Measurements from ENCODE around the gene FBXO44.

FBXO44 gene

DNA sequence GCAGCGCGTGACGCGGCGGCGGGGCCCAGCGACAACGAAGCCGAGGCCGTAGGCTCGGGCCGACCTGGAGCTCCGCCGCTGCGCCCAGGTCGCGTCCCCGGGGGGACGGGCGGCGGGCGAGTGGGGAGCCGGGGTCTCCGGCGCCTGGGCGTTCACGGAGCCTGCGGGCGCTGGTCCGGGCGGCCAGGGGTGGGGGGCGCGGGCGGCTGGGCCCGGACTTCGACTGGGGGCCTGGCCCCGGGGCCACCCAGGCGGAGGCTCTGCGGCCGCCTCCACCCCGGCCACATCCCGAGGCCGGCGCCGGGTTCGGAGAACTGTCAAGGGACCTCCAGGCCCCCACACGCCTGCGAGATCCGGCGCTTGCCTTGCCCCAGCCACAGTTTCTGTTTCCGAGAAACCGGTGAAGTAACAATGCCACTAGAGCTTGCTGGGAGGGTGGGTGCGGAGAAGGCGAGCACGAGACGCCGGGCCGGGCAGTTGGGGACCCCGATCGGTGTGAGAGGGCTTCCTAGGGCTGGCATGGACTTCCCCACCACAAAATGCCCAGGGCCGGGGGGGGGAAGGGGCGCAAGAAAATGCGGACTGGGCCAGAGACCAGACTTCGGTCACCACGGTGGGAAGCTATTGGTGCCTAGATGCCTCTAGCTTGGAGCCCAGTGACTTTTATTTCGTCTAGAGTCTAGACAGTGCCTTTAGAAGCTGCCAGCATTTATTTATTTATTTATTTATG lies 9.8 kb downstream of the FBXO44 start:
- no peak for DNase-seq

DNA sequence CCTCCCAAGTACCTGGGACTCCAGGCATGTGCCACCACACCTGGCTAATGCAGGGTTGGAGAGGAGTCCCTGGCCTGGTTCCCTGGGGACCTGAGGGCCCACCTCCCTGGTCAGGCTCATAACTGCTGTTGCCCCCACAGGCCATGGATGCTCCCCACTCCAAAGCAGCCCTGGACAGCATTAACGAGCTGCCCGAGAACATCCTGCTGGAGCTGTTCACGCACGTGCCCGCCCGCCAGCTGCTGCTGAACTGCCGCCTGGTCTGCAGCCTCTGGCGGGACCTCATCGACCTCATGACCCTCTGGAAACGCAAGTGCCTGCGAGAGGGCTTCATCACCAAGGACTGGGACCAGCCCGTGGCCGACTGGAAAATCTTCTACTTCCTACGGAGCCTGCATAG lies 13.8 kb downstream of the FBXO44 start:
- DNase-seq = no peak

DNA sequence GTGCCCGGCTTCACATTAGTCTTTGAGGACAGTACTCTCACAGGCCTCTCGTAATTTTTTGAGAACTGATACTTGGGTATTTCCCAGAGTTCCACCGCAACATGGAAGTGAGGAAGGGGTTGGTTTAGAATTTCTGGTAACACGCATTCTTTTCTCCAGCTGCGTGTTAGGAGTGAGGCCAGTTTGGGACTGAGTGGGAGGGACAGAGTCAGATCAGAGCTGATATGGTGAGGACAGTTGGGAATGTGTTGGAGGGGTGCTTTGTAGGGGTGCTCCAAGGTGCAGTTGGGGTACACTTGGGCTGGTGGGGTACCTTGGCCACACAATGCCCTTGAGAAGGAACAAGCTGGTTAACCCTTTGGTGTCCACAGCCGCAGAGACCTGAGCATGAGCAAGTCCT lies 16.1 kb downstream of the FBXO44 start:
- no peak for DNase-seq

DNA sequence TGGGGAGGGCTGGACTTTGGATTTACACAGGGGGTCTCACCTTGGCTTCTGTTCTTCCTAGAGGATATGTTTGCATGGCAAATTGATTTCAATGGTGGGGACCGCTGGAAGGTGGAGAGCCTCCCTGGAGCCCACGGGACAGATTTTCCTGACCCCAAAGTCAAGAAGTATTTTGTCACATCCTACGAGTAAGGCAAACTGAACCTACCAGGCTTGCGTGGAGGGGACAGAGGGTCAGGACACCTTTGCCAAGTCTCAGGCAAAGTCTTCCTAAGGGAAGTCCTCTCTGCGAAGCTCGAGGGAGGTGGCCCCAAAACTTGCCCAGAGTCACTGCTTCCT lies 16.5 kb downstream of the FBXO44 start:
- no peak for DNase-seq

DNA sequence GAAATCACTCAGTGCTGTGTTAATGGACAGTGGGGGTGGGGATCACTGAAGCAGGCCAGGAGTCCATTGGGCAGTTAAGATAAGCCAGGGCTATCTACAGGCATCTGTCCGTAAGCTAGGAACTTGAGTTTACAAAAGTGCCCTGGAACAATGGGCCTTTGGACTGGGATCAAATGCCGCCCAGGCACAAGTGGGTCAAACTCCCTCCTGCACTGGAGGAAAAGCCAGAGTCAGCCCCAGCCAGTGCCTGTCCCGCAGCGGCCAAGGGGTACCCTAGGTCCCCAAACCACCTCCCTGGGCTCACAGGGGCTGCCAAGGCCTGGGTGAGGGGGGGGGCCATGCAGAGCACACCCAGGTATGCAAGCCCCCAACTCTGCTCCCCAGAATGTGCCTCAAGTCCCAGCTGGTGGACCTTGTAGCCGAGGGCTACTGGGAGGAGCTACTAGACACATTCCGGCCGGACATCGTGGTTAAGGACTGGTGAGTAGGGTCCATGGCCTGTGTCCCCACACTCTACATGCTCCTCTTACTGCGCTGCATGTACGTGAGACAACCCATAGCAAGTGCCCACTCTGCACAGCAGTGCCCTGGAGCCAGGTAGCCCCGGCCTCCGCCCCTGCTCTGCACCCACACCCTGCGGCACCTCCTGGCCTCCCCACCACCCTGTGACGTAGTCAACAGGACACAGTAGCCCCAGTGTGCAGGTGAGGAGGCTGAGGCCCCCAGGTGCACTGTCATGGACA lies 17.0 kb downstream of the FBXO44 start:
- no peak for DNase-seq

DNA sequence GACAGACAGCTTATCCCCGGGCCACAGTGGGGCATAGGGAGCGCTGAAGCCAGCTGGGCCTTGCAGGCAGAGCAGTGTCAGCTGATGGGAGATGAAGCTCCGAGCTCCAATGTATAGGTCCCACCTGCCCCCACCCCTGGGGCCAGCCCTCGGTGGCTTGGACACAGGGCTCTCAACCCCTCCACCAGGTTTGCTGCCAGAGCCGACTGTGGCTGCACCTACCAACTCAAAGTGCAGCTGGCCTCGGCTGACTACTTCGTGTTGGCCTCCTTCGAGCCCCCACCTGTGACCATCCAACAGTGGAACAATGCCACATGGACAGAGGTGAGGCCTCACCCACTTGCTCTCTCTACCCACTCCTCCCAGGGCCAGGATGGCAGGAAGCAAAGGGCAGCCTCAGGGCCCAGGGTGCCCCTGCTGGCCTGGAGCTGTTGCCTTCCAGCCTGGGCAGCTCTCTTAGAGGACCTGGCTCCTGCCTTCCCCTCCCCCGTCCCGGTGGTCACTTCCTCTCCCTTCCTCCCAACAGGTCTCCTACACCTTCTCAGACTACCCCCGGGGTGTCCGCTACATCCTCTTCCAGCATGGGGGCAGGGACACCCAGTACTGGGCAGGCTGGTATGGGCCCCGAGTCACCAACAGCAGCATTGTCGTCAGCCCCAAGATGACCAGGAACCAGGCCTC lies 18.6 kb downstream of the FBXO44 start:
- DNase-seq = no peak

DNA sequence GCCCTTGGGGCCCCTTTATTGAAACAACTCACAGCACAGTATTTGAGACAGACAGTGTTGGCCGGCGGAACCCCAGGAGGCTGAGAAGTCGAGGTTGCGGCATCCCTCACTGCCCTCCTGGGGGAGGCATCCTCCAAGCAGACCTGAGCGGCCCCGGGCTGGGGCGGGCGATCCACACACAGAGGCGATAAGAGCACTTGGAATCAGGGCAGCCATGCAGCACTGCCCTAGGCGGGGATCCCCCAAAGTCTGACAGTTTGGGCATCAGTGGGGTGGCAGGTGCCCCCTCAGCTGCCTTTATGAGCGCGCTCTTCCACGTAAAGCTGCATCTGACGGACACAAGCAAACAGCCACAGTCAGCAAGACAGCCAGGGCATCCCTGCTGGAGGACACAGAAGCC lies 19.8 kb downstream of the FBXO44 start:
- no peak for DNase-seq

DNA sequence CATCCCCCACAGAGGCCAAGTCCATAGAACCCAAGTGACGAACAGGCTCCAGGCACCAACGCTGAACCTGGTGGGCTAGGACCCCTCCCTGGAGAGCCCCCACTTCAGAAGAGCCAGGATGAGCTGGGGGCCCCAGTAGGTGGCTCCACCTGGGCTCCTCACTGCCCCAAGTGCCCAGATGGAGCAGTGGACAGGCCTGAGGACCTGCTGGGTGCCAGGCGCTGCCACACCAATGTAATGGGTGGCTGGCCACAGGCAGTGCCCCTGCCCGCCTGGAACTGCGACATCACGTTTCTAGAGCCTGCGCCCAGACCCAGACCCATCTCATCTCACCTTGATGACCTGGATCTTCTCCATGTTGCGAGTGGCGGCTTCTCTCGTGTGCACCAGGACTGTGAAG lies 20.6 kb downstream of the FBXO44 start:
- no peak for DNase-seq

DNA sequence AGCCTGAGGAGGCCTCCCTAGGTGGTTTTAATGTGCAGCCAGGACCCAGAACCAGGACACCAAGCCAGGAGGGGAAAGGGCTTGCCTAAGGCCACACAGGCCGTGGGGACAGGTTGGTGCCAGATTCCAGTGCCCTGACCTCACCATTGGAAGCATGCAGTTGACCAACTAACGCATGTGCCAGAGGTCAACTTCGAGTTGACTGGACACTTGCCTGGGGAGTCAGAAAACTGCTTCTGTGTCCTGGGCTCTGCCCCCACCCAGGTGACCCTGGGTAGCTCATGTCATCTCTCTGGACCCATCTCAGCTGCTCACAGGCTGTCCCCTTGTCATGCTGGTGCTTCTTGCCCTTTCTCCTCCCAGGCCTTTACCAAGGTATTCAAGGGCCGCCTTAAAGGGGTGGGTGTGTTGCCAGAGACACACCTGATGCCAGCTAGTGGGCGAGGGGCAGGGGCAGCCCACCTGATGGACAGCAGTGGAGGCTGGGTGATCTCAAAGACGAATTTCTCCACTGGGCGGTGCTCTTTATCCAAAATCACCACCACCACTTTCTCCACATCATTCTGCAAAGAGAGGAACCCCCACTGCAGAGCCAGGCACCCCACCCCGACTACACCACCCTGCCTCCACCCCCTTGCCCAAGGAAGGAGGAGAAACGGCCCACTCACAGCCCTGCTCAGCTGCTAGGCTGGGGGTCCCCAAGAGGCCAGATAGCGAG lies 21.9 kb downstream of the FBXO44 start:
- no peak for DNase-seq

DNA sequence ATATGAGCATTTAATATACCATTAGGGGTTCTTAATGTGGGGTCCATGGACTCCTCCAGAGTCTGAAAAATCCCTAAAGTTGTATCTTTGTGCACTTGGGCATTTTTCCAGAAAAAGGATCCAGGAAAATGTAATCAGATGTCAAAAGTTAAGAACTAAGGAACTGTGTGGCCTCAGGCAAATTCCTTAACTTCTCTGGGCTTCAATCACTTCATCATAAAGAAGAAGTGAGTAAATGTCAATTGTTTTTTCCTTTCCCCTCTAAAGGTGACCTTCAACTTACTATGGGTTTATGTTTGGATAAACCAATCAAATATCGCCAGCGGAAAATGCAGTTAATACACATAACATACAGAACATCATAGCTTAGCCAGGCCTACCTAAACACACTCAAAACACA lies 23.8 kb downstream of the FBXO44 start:
- no peak for DNase-seq

DNA sequence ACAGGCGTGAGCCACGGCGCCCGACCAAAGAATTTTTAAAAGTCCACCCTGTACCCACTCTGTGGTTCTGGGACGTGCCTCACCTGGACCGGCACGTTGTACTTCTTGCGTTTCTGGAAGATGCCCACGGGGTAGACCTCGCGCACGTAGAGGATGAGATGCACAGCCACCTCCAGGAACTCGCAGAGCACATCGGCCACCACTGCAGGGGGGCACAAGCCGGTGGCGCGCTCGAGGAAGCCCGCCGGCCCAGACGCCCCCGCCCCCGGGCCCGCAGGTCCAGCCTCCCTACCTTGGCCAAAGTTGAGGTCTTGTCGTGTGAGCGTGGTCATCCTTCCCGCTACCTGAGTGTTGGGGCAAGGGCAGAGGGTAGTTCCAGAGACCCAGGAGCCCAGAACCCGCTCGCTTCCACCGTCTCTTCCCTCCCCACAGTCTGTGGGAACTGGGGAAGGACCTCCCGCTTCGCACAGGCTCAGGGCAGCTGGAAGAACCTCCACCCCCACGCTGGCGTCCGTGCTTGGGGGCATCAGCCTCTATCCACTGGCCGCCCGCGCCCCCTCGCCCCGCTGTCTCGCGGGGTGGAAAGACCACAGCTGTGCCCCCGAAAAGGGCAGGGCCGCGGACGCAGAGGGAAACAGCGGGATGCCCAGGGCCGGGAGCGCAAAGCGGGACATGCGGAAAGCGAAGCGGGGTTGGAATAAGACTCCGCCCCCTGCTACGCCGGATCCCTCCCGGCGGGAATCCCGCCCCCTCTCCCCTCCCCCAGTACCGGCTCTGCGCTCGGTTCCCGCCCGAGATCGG lies 25.8 kb downstream of the FBXO44 start:
- DNase-seq = no peak

DNA sequence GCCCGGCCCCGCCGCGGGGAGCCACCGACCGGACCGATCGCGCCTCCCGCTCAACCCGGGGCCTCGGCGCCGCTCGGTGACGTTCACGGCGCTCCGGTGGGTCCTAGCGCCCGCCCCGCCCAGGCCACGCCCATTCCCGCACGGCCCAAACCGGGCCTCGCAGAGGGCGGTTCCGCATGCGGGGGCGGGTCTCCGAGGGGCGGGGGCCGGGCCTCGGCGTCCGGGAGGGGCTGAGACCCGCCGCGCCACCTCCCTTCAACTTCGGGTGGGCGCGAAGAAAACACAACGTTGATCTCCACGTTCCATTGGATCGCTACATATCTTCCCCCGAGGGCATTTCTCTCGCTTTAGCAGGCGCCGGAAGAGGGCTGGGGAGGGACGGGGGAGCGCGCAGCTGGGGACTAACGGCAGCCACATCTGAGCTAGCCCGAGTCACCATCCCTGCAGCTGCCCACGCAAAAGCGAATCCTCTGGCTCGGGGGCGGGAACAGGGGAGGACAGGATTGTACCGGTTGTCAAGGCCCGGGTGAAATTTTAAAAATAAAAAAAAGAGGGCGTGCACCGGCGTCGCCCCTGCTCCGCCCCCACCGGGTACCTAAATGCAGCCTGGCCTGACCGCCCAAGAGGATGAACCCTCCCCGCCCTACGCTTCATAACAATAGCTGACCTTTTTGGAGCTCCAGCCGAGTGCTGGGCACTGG lies 26.5 kb downstream of the FBXO44 start, which contains the start of gene MAD2L2:
Gene MAD2L2 (minus strand): TSS at position 78 of the 701 bp plus-strand sequence. CDS start 547 bp downstream, outside the sequence.
- peak; percentile 89 for DNase-seq

DNA sequence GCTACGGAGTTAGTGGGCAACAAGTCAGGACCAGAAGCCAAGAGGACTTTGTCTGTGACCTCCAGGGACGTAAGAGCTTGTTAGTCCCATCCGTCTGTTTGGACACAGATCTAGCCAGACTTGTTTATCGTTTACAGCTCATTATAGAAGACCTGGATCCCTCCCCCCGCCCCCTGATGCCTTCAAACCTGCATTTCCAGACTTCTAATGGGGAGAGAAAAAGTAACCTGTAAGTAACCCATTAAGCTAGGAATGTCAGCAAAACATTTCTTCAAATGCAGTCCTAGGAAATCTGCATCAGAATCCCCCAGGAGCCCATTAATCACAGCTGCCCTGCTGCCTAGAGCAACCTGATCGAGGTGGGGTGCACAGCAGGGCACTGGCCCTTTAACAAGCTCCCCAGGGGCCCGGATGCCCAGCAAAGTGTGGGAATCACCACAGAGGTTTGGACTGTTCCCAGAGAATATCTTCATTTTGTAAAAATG lies 27.7 kb downstream of the FBXO44 start:
- no peak for DNase-seq

DNA sequence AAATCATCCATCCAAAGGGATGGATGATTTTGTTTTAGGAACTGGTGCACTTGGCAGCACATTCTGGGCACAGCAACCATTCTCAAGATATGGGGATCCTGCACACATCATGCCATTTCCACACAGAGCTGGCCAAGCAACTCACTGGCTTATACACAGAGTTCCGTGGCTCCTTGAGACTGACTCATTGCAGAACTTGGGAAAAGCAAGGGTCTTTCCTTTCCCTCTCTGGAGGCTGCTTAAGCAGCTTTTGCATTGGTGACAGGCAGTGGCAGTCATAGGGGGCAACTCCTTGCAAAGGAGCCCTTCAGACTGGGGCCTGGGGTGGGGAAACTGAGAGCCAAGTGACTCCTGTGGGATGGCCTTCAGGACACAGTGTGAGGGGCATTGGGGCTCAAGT lies 28.1 kb downstream of the FBXO44 start:
- DNase-seq = no peak

DNA sequence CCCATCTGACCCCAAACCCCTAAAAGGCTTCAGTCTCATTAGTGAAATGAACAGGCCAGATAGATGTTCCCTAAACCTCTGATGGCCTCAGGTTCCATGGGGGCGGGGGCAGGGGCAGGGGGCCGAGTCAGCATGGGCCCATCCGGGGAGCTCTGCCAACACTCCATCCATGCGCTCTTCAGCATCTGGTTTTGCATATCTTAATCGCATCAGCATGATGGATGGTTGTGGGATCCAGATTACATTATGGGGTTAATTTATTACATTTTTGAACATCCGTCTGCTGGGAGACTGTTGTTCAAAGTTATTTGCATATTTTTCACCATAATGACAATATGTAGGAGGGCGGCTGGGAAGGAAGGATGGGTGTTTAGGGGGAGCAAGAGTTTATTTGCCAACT lies 29.4 kb downstream of the FBXO44 start:
- DNase-seq = no peak

DNA sequence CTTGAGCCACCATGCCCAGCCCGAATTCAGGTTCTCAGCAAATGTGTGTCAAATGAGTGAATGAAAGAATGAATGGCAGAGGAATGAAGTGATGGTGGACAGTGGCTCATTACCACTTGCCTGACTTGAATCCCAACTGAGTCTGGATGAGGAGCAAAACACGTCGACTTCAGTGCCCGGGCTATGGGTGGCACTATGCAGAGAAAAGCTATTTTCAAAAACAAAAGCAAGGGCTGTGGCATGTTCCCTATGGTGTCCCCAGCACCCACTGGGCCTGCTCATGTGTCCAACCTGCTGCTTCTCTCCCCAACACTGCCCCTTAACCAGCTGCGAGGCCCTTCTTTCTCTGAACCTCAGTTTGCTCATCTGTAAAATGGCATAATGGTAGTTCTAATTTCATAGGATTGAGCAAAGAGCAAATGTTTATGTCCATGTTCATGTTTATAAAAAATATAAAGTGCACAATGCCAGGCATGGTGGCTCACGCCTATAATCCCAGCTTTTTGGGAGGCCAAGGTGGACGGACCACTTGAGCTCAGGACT lies 30.6 kb downstream of the FBXO44 start:
- no peak for DNase-seq

DNA sequence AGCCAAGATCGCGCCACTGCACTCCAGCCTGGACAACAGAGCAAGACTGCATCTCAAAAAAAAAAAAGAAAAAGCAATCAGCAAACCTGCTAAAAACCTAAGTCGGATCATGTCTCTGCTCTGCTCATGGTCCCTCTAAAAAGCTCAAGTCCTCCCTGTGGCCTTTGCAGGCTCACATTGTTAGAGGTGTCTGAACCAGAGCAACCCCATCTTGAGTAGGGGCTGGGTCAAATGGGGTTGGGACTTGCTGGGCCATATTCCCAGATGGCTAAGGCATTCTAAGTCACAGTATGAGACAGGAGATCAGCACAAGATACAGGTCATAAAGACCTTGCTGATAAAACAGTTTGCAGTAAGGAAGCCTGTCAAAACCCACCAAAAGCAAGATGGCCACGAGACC lies 33.8 kb downstream of the FBXO44 start:
- no peak for DNase-seq

DNA sequence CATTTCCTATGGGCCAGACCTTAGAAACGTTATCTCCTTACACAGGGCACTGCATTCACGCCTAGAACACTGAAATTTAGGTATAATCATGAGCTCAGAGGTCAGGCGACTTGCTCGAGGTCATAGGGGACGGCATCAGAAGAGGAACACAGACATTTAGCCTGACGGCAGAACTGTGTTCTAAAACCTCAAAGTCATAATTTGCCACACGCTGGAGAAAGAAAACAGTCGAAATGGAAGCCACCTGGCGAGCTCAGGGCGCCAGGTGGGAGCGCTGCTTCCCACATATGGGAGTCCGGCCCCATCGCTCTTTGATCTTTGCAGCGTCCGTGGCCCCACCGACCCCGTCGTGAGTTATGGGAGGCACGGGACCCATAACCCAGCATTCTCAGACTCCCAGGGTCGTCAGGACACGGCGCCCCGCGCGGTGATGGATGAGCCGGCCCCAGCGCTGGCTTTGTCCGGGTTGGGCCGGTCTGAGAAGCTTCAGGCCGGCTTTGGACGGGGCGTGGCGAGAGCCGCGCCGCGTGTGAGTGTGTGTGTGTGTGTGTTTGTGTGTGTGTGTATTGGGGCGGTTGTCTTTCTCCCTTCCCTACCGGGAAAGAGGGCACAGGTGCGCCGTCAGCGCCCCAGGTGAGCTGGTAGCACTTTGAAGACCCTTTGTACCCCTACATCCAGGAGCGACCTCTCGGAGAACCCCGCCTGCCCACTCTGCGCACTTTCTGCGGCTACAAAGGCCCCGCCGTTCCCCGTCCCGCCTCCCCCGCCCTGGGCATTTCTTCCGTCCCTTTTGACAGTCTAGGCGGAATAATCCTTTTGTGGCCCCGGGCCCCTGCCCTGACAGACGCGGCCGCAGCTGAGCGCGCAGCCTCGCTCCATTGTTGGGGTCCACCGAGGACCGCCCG lies 36.0 kb downstream of the FBXO44 start:
- no peak for DNase-seq

DNA sequence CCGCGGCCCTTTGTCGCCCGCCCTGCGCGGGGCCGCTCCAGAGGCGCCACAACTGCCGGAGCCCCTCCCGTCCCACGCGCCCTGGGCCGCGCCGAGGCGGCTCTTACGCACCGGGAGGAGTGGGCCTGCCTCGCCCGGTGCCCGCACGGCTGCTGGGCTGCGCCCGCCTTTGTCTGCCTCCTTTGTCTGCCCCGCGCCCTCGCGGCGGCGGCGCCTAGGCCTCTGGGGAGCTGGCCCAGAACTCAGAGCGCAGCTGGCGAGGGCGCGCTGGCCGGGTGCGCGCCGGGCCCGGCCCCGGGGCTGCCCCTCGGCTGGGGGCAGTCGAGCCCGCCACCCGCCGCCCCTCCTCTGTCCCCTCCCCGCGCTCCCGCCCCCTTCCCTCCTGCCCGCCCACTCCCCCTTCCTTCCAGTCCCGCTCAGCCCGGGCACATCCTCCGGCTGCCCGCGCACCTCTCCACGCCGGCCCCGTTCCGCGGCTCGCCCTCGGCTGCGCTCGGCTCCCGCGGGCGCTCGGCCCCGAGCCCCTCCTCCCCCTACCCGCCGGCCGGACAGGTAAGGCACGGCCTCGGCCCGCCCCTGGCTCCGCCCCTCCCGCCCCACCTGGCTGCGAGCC lies 36.7 kb downstream of the FBXO44 start, which contains the start of gene DRAXIN:
Gene DRAXIN (plus strand): TSS at position 409 of the 613 bp plus-strand sequence. CDS start 14,549 bp downstream, outside the sequence.
- no peak for DNase-seq

Data from midbrain (tissue), 1 donor.